ENCODE results near the gene CSHL1. TPM values are rescaled to one million over a fixed set of nuclear protein-coding genes. Genes with fewer than 3 reads are reported as not detected.

CSHL1 gene
- polyA plus RNA-seq, 2 of the 4 experiments (the other 2 are of a cell fraction): not detected

- Histone ChIP-seq H3K4me2 (no peak overlapping the region), H3K4me3 (no peak overlapping the region), H3K9me3 (no peaks in the 10 kb centered on the region), H3K4me1 (no peaks in the 10 kb centered on the region), H3K27ac (no peak overlapping the region)
- 66% methylated on average over 23 of the region's 23 CpGs for WGBS (ENCODE audit: missing lambda C conversion rate)
- ChIA-PET POLR2A (no interaction called here), CTCF (interaction anchor here (0.8 to 3.8 kb wide), 11 partner anchors 9 to 83 kb away, joined by 3 to 24 read pairs (median 5); partner anchors contain the start of genes CD79B, CSHL1 and GH1)
- ATAC-seq (no peak), DNase-seq (ENCODE audit: low read depth in 1 of 2, low spot score in 1 of 2) (no peak), FAIRE-seq (no peak)
- no peak for TF ChIP-seq POLR2AphosphoS2 (conservative IDR thresholded peaks at IDR 0.05; ENCODE audit: low read length)
- TF ChIP-seq, protein P1, sequence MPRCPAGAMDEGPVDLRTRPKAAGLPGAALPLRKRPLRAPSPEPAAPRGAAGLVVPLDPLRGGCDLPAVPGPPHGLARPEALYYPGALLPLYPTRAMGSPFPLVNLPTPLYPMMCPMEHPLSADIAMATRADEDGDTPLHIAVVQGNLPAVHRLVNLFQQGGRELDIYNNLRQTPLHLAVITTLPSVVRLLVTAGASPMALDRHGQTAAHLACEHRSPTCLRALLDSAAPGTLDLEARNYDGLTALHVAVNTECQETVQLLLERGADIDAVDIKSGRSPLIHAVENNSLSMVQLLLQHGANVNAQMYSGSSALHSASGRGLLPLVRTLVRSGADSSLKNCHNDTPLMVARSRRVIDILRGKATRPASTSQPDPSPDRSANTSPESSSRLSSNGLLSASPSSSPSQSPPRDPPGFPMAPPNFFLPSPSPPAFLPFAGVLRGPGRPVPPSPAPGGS (IDR thresholded peaks at IDR 0.05): no peak
- TF ChIP-seq, protein P2, sequence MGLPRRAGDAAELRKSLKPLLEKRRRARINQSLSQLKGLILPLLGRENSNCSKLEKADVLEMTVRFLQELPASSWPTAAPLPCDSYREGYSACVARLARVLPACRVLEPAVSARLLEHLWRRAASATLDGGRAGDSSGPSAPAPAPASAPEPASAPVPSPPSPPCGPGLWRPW (IDR thresholded peaks at IDR 0.05): no peak
- no peak for TF ChIP-seq KDM1A (IDR thresholded peaks at IDR 0.05; ENCODE audit: low read depth)
- TF ChIP-seq ATOH8 (CRISPR knock-in tag; IDR thresholded peaks at IDR 0.05; ENCODE audit: low read depth): no peak
- no peak for TF ChIP-seq NPAS2 (CRISPR knock-in tag; IDR thresholded peaks at IDR 0.05; ENCODE audit: borderline replicate concordance)
- no peak for TF ChIP-seq TFCP2L1 (CRISPR knock-in tag; IDR thresholded peaks at IDR 0.05)
- no peak for TF ChIP-seq NFE2L2 (conservative IDR thresholded peaks at IDR 0.05; ENCODE audit: low read length)
- no peak for TF ChIP-seq MAFK (IDR thresholded peaks at IDR 0.05; ENCODE audit: partially characterized antibody)
- no peak for TF ChIP-seq CBX2 (IDR thresholded peaks at IDR 0.05; ENCODE audit: borderline replicate concordance, low read depth)
- no peak for TF ChIP-seq ZNF302 (CRISPR knock-in tag; IDR thresholded peaks at IDR 0.05)
- no peak for TF ChIP-seq CHD4 (IDR thresholded peaks at IDR 0.05; ENCODE audit: borderline replicate concordance)
- no peak for TF ChIP-seq HOXA7 (CRISPR knock-in tag; IDR thresholded peaks at IDR 0.05)
- no peak for TF ChIP-seq RAD21 (conservative IDR thresholded peaks at IDR 0.05 in 1 of 2, IDR thresholded peaks at IDR 0.05 in 1 of 2)
- TF ChIP-seq ZC3H11A (IDR thresholded peaks at IDR 0.05): no peak
- TF ChIP-seq HMGXB4 (CRISPR knock-in tag; IDR thresholded peaks at IDR 0.05; ENCODE audit: borderline replicate concordance): no peak
These were observed 30.7 kb upstream of the CSHL1 start for GRCh38 chr17:63941751-63942150.

DNA sequence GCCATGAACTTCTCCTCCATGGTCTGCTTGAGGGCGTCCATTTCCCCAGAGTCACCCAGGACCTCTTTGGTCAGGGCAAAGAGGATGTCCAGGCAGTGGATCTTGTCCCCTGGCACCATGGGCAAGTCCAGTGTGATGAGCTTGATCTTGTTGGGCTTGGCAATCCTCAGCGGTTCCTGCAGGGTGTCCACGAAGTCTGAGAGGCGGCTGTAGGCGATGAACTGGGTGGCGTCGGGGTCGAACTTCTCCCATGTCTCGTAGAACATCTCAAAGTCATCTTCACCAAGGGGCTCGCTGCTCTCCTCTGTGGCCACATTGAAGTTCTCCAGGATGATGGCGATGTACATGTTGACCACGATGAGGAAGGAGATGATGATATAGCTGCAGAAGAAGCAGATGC is 30.1 kb upstream of the CSHL1 start:
- ChIA-PET POLR2A (no interaction called here), CTCF (interaction anchor here (0.9 to 3.8 kb wide), 8 partner anchors 10 to 49 kb away, joined by 3 to 24 read pairs (median 4); partner anchors contain the start of genes CSHL1 and GH1)
- FAIRE-seq: no peak
- no peak overlapping the region for H3K4me3 ChIP-seq
- no peak overlapping the region for H3K4me2 ChIP-seq
- no peak overlapping the region for H3K27ac ChIP-seq
- no peaks in the 10 kb centered on the region for H3K9me3 ChIP-seq
- no peak for DNase-seq (ENCODE audit: low read depth in 1 of 2, low spot score in 1 of 2)
- H3K4me1 ChIP-seq: no peaks in the 10 kb centered on the region
- 66% methylated on average over 12 of the region's 12 CpGs for WGBS (ENCODE audit: missing lambda C conversion rate)
- no peak for ATAC-seq
- TF ChIP-seq NR3C1 (IDR thresholded peaks at IDR 0.05) (no peak), MAZ (IDR thresholded peaks at IDR 0.05; ENCODE audit: borderline replicate concordance, low read depth, low read length) (no peak), GATA3 (IDR thresholded peaks at IDR 0.05; ENCODE audit: borderline replicate concordance) (no peak), FOSL2 (IDR thresholded peaks at IDR 0.05) (no peak), FOSL2 (CRISPR knock-in tag; IDR thresholded peaks at IDR 0.05) (no peak), ZNF302 (CRISPR knock-in tag; IDR thresholded peaks at IDR 0.05) (no peak), CTCF (IDR thresholded peaks at IDR 0.05) (no peak), HMGXB4 (CRISPR knock-in tag; IDR thresholded peaks at IDR 0.05; ENCODE audit: borderline replicate concordance) (no peak), HDAC2 (IDR thresholded peaks at IDR 0.05) (no peak), ESRRA (IDR thresholded peaks at IDR 0.05; ENCODE audit: borderline replicate concordance, low read length) (no peak), RARB (CRISPR knock-in tag; IDR thresholded peaks at IDR 0.05) (no peak), KDM1A (IDR thresholded peaks at IDR 0.05; ENCODE audit: low read depth) (no peak), RAD21 (conservative IDR thresholded peaks at IDR 0.05 in 1 of 2, IDR thresholded peaks at IDR 0.05 in 1 of 2) (no peak), ZSCAN20 (CRISPR knock-in tag; IDR thresholded peaks at IDR 0.05) (no peak), RNF2 (IDR thresholded peaks at IDR 0.05; ENCODE audit: borderline replicate concordance, low read depth) (no peak)
- TF ChIP-seq, protein P3, sequence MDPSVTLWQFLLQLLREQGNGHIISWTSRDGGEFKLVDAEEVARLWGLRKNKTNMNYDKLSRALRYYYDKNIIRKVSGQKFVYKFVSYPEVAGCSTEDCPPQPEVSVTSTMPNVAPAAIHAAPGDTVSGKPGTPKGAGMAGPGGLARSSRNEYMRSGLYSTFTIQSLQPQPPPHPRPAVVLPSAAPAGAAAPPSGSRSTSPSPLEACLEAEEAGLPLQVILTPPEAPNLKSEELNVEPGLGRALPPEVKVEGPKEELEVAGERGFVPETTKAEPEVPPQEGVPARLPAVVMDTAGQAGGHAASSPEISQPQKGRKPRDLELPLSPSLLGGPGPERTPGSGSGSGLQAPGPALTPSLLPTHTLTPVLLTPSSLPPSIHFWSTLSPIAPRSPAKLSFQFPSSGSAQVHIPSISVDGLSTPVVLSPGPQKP (IDR thresholded peaks at IDR 0.05; ENCODE audit: low read depth, low read length): no peak
- TF ChIP-seq, protein P4, sequence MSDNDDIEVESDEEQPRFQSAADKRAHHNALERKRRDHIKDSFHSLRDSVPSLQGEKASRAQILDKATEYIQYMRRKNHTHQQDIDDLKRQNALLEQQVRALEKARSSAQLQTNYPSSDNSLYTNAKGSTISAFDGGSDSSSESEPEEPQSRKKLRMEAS (IDR thresholded peaks at IDR 0.05): no peak

All from A549 (cell line).